GM06990 (cell line): ENCODE data around the gene TENM3.

Experiments
- DNase-seq: peaks from one replicate; pipeline ENCODE4 v3.0.0-alpha.2; 2011; ENCODE audit not compliant: insufficient read length; ENCODE audit errors: extremely low read depth
- H3K27me3 ChIP-seq: replicated peaks from 2 replicates; pipeline ENCODE4 v1.6.0; 2011; ENCODE audit warnings: low read length; ENCODE audit not compliant: control insufficient read depth, insufficient read depth
- H3K36me3 ChIP-seq: 2 replicates; pipeline ENCODE4 v1.5.1; 2011; ENCODE audit warnings: low read length; ENCODE audit not compliant: control insufficient read depth, insufficient read depth
- H3K4me3 ChIP-seq: replicated peaks from 2 replicates; pipeline ENCODE4 v1.5.1; 2011; ENCODE audit warnings: low read depth, mild to moderate bottlenecking, control low read depth, low read length
- TF ChIP-seq, protein P1 (sequence below): IDR thresholded peaks from 2 replicates; pipeline ENCODE4 v1.5.1; 2011; ENCODE audit warnings: low read length, control low read depth, mild to moderate bottlenecking, inconsistent platforms; ENCODE audit not compliant: insufficient read depth, poor library complexity, severe bottlenecking

The TENM3 gene

DNA sequence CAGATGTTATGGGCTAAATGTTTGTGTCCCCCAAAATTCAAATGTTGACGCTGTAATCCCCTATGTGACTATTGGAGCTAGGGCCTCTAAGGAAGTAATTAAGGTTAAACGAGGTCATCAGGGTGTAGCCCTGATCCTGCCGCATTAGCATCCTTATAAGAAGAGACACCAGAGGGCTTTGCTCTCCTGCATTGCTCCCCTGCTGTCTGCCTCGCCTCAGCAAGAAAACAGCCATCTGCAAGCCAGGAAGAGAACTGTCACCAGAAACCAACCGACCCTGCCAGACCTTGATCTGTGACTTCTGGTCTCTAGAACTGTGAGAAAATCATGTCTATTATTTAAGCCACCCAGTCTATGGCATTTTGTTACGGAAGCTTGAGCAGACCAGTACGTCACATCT, 342.1 kb downstream of the TENM3 start:
- Histone ChIP-seq H3K36me3 (no peaks in the 10 kb centered on the region), H3K4me3 (no peak overlapping the region), H3K27me3 (no peaks in the 10 kb centered on the region)
- no peak for DNase-seq
- TF ChIP-seq, protein P1, sequence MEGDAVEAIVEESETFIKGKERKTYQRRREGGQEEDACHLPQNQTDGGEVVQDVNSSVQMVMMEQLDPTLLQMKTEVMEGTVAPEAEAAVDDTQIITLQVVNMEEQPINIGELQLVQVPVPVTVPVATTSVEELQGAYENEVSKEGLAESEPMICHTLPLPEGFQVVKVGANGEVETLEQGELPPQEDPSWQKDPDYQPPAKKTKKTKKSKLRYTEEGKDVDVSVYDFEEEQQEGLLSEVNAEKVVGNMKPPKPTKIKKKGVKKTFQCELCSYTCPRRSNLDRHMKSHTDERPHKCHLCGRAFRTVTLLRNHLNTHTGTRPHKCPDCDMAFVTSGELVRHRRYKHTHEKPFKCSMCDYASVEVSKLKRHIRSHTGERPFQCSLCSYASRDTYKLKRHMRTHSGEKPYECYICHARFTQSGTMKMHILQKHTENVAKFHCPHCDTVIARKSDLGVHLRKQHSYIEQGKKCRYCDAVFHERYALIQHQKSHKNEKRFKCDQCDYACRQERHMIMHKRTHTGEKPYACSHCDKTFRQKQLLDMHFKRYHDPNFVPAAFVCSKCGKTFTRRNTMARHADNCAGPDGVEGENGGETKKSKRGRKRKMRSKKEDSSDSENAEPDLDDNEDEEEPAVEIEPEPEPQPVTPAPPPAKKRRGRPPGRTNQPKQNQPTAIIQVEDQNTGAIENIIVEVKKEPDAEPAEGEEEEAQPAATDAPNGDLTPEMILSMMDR = no peak

DNA sequence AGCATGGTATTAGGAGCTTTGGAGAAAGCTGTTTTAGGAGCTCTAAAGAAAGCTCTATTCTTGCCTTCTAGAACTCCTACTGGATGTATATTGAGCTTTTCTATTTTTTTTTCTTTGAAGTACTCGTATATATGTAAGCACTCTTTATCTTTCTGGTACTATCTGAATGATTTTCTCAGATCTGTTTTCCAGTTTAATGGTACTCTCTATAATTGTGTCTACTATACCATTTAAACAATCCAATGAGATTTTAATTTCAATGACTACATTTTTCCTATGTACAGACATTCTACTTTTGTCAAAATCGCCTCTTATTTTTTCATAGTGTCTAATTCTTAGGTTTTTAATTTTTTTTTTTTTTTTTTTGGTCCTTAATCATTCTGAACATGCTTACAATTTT, 345.9 kb downstream of the TENM3 start:
- no peaks in the 10 kb centered on the region for H3K36me3 ChIP-seq

DNA sequence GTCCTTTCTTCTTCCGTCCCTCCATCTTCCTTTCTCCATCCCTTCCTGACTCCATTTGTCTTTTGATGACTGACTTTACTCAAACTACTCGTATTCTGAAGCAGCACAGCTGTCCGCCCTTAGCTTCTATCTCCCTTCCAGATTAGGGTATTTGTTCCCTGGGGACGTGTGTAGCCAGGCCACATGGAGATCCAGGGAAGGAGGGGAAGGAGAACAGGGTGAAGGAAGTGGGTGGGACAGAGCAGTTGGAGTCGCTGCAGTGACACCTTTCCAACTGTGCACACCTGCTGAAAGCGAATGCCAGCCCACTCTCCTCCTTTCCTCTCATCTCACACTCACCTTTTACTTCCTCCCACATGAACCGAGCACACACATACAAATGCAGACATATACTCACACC, 350.2 kb downstream of the TENM3 start:
- Histone ChIP-seq H3K4me3 (no peak overlapping the region), H3K27me3 (no peaks in the 10 kb centered on the region), H3K36me3 (no peaks in the 10 kb centered on the region)
- TF ChIP-seq, protein P1 = no peak
- DNase-seq = no peak

More for the DNA sequence above, 345.9 kb downstream of the TENM3 start:
- Histone ChIP-seq H3K27me3 (no peaks in the 10 kb centered on the region), H3K4me3 (no peak overlapping the region)
- DNase-seq = no peak
- TF ChIP-seq, protein P1 = no peak

DNA sequence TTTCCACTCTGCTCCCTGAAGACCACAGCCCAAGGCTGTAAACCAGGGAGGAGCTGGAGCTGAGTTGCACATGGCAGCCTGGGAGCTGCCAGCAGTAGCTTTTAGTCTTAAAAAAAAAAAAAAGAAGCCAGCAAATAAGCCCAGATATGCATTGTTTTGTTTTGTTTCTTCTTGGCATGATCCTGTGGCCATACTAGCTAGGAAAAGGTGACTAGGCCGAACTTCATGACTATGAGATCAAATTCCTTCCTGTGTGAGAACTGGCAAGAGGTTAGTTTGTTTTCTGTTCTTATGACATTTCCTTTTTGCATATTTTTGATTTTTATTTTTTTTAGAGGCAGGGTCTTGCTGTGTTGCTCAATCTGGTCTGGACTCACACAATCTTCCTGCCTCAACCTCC, 350.7 kb downstream of the TENM3 start:
- Histone ChIP-seq H3K27me3 (no peaks in the 10 kb centered on the region), H3K4me3 (no peak overlapping the region), H3K36me3 (no peaks in the 10 kb centered on the region)
- DNase-seq = no peak
- TF ChIP-seq, protein P1 = no peak

DNA sequence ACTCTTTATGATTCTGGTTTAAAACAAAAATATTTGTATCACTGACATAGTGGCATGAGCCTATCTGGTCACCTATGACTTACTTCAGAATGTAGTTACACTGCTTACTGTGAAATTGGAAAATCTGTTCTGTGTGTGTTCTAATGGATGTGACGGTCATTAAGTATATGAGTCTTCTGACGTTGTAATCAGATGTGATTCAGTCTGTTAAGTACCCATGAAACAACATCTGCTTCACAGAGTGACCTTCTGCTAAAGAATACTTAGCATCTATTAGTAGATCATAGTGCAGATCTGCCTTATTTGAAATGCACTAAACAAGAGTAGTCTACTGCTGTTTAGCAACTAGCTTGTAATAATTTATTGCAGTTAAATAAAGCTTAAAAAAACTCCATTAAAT, 356.9 kb downstream of the TENM3 start:
- H3K4me3 ChIP-seq = no peak overlapping the region
- no peaks in the 10 kb centered on the region for H3K36me3 ChIP-seq
- TF ChIP-seq, protein P1 = no peak
- no peak for DNase-seq
- no peaks in the 10 kb centered on the region for H3K27me3 ChIP-seq

DNA sequence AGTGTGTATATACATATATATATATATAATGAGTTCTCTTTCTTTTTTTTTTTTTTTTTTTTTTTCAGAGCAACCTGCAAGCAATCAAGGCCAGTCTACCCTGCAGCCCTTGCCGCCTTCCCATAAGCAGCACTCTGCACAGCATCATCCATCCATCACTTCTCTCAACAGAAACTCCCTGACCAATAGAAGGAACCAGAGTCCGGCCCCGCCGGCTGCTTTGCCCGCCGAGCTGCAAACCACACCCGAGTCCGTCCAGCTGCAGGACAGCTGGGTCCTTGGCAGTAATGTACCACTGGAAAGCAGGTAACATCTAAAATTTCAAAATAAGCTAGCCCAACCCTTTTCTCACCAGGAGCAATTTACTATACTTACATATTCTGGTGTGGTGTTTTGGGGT, 357.7 kb downstream of the TENM3 start:
- no peak for DNase-seq
- TF ChIP-seq, protein P1 = no peak
- Histone ChIP-seq H3K36me3 (no peaks in the 10 kb centered on the region), H3K4me3 (no peak overlapping the region), H3K27me3 (no peaks in the 10 kb centered on the region)
